ENCODE data around the gene CHI3L2.

CHI3L2 gene

DNA sequence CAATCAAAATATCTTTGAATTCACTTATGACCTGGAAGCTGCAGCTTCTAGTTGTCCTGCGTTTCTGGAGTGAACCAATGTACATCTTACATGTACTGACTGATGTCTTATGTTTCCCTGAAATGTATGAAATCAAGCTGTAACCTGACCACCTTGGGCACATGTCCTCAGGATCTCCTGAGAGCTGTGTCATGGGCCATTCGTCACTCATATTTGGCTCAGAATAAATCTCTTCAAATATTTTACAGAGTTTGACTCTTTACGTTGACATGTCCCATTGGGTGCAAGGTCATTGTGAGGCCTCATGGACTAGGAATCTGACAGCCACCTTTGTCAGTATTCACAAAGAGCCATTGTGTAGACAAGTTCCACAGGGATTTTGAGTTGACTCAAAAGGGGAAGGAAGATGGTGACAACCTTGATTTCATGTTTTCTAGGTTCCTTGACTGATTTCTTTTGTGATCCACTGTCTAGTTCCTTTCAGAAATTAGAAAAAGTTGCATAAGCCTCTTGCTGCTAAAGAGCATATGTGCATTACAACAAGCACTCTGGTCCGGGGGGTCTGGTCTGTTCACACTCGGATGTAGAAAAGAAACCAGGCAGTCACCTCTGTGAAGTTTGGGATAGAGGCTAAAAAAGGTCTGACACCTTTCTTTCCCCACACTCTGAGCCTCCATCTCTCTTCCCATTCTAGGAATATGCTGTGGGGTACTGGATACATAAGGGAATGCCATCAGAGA, 10.7 kb downstream of the CHI3L2 start:
- intact Hi-C loops (cut with DNase I; ENCODE audit: low total_unique reads): no loop called here
- TF ChIP-seq, protein P1, sequence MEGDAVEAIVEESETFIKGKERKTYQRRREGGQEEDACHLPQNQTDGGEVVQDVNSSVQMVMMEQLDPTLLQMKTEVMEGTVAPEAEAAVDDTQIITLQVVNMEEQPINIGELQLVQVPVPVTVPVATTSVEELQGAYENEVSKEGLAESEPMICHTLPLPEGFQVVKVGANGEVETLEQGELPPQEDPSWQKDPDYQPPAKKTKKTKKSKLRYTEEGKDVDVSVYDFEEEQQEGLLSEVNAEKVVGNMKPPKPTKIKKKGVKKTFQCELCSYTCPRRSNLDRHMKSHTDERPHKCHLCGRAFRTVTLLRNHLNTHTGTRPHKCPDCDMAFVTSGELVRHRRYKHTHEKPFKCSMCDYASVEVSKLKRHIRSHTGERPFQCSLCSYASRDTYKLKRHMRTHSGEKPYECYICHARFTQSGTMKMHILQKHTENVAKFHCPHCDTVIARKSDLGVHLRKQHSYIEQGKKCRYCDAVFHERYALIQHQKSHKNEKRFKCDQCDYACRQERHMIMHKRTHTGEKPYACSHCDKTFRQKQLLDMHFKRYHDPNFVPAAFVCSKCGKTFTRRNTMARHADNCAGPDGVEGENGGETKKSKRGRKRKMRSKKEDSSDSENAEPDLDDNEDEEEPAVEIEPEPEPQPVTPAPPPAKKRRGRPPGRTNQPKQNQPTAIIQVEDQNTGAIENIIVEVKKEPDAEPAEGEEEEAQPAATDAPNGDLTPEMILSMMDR (IDR thresholded peaks at IDR 0.05): no peak

GRCh38 chr1:111241797-111242196, 14.3 kb downstream of the CHI3L2 start:
- intact Hi-C loops (cut with DNase I; ENCODE audit: low total_unique reads): no loop called here
- DNase-seq: no peak
- Histone ChIP-seq H3K27me3 (no peaks in the 10 kb centered on the region), H3K4me3 (no peak overlapping the region), H3K9me3 (no peaks in the 10 kb centered on the region), H3K36me3 (no peaks in the 10 kb centered on the region), H3K4me1 (no peaks in the 10 kb centered on the region), H3K27ac (no peak overlapping the region)
- TF ChIP-seq, protein P1 (IDR thresholded peaks at IDR 0.05): no peak

More for the DNA sequence above, 10.7 kb downstream of the CHI3L2 start:
- Histone ChIP-seq H3K27me3 (peaks cover 0 to 3% of the 10 kb centered on the region in 2 donors), H3K27ac (no peak overlapping the region), H3K36me3 (no peaks in the 10 kb centered on the region), H3K9me3 (no peaks in the 10 kb centered on the region), H3K4me3 (no peak overlapping the region), H3K4me1 (no peaks in the 10 kb centered on the region)
- no peak for DNase-seq

DNA sequence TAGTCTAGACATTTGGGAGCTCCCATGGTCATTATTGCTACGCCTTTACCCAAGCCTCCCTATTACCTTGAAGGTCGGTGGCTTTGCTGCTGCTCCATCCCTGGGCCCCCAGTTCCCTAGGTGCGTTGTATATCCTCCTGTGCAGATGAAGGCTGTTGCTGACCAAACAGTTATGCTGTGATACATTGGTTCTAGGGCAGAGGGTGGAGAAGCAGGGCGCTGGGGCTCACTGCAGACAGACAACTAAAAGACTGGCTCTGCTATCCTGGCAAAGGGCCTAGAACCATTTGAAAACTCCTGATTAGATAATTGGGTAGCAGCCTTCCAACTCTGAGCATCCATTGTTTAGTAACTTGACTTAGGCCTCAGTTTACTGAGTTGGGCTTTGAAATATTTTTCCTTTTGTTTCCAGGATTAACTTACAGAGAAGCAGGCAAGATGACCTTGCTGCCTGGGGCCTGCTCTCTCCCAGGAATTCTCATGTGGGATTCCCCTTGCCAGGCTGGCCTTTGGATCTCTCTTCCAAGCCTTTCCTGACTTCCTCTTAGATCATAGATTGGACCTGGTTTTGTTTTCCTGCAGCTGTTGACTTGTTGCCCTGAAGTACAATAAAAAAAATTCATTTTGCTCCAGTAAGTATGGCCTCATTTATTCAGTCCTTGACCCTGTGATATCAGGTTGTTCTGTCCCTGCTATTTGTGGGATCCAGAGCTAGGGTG, 15.5 kb downstream of the CHI3L2 start:
- Histone ChIP-seq H3K27me3 (no peaks in the 10 kb centered on the region), H3K4me1 (no peaks in the 10 kb centered on the region), H3K4me3 (no peak overlapping the region), H3K36me3 (no peaks in the 10 kb centered on the region), H3K9me3 (no peaks in the 10 kb centered on the region), H3K27ac (no peak overlapping the region)
- no peak for DNase-seq
- intact Hi-C loops (cut with DNase I; ENCODE audit: low total_unique reads): no loop called here
- TF ChIP-seq, protein P1 (IDR thresholded peaks at IDR 0.05): no peak

- intact Hi-C loops (cut with DNase I; ENCODE audit: low total_unique reads): no loop called here
- no peaks in the 10 kb centered on the region for H3K36me3 ChIP-seq
- no peak overlapping the region for H3K27ac ChIP-seq
- no peak for DNase-seq
- no peaks in the 10 kb centered on the region for H3K9me3 ChIP-seq
- TF ChIP-seq, protein P1 (IDR thresholded peaks at IDR 0.05): no peak
- no peaks in the 10 kb centered on the region for H3K27me3 ChIP-seq
- H3K4me1 ChIP-seq: no peaks in the 10 kb centered on the region
- no peak overlapping the region for H3K4me3 ChIP-seq
Observed at GRCh38 chr1:111247125-111247838, 19.8 kb downstream of the CHI3L2 start.

GRCh38 chr1:111249960-111250359, 22.4 kb downstream of the CHI3L2 start:
- Histone ChIP-seq H3K4me3 (no peak overlapping the region), H3K9me3 (no peaks in the 10 kb centered on the region), H3K27me3 (peaks cover 0 to 3% of the 10 kb centered on the region in 2 donors), H3K27ac (no peak overlapping the region), H3K36me3 (no peaks in the 10 kb centered on the region), H3K4me1 (no peaks in the 10 kb centered on the region)
- DNase-seq: no peak
- TF ChIP-seq, protein P1 (IDR thresholded peaks at IDR 0.05): no peak
- intact Hi-C loops (cut with DNase I; ENCODE audit: low total_unique reads): no loop called here

All from tibial artery (tissue), 4 donors.